ELR (cell line): Measurements from ENCODE around the gene PRR16.

ENCODE experiments used
- DNase-seq: peaks from one replicate; pipeline ENCODE4 v3.0.0-alpha.2; 2015; ENCODE audit warnings: low read depth

Gene PRR16

DNA sequence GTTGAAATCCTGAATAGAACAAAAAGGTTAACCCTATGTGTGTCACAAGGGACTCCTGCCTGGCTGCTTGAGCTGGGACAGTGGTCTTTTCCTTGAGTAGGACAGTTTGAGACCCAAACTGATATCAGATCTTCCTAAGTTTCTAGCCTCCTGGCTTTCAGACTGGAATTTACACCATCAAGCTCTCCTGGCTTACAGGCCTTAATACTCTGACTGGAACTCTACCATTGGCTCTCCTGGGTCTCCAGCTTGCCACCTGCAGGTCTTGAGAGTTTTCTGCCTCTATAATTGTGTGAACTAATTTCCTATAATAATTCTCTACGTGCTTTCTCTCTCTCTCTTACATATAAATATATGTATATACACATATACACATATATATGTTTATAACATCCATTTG lies 112.5 kb downstream of the PRR16 start:
- no peak for DNase-seq

DNA sequence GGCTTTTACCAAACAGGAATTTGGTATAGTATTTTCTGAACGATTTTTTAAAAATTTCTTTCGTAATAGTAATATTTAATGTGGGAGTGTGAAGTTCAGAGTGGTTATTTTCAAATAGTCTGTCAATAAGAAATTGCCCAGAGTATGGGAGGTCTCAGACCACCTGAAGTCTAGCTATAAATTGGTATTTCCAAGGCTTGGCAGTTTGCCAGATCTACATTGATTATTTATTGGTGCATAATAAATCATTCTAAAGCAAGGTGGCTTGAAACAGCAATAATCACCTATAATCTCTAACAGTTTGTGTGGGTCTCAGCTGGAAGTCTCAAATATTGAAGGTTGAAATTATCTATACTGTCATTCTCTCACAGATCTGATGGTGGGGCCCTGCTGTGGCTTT lies 118.5 kb downstream of the PRR16 start:
- no peak for DNase-seq

DNA sequence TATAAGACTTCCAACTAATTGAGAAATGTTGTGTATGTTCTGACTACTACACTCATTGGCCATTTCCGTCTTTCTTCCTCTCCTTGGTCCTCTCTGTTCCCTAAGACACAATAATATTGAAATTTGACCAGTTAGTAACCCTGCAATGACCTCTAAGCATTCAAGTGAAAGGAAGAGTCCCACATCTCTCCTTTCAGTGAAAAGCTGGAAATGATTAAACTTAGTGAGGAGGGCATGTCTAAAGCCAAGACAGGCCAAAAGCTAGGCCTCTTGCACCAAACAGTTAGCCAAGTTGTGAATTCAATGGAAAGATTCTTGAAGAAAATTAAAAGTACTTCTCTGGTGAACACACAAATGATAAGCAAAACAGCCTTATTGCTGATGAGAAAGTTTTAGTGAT lies 122.5 kb downstream of the PRR16 start:
- no peak for DNase-seq

DNA sequence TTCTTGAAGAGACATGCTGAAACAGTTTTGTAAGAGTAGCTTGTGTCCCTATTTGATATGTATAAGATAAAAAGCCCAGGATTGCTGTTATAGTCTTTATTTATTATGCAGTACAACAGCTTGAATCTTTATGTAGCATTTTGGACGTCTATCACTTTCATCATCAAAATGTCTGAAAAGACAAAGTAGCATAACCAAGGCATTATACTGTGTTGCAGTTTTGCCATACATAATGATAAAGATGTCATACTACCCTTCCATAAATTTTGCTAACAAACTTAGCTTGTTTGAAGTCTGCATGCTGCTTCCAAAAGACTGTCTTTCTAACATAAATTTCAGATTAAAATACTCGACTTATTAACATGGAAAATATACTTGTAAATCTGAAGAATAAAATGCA lies 127.8 kb downstream of the PRR16 start:
- DNase-seq, result no peak

DNA sequence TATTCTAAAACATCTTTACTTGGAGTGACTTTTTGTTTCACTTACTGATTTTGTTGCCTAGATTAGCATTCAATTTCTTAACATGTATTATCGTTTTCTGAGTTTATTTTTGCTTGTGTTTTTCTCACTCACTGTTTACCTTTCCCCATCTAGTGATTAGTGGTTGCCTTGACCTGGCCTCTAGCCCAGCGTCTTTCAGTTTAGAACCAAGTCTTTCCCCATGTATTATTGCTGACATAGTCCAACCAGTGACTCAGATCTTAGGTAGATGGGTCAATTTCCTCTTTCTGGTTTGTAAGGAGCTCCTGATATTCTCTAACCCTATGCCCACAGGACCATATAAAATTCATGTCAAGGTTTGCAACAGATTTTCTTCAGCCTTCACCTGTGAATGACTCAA lies 135.5 kb downstream of the PRR16 start:
- peak; percentile 84 for DNase-seq

DNA sequence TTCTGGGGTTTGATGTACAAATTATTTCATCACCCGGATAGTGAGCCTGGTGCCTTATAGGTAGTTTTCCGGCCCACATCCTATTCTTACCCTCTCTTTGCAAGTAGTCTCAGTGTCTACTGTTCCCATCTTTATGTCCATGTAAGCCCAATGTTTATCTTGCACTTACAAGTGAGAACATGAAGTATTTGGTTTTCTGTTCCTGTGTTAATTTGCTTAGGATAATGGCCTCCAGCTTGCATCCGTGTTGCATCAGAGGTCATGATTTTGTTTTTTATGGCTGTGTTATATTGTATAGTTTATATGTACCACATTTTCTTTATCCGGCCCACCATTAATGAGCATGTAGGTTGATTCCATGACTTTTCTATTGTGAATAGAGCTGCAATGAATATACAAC lies 136.5 kb downstream of the PRR16 start:
- no peak for DNase-seq

DNA sequence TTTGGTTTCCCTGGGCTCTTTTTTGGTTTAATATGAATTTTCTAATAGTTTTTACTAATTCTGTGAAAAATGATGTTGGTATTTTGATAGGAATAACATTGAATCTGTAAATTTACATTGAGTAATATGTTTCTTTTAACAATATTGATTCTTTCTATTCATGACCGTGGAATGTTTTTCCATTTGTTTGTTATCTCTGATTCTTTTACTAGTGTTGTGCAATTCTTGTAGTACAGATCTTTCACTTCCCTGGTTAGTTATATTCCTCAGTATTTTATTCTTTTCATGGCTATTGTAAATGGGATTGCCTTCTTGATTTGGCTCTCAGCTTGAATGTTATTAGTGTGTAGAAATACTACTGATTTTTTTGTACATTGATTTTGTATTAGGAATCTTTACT lies 137.9 kb downstream of the PRR16 start:
- DNase-seq, result no peak

DNA sequence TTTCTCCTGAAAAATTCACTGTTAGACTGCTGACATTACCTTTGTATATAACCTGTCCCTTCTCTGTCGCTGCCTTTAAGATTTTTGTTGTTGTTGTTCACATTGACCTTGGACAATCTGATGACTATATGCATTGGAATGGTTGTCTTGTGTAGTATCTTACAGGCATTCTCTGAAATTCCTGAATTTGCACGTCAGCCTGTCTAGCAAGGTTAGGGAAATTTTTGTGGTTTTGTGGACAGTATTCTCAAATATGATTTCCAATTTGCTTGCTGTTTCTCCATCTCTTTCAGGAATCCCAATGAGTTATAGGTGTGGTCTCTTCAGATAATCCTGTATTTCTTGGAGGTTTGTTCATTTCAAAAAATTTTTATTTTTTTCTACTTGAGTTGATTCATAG lies 140.8 kb downstream of the PRR16 start:
- DNase-seq, result peak; percentile 98

DNA sequence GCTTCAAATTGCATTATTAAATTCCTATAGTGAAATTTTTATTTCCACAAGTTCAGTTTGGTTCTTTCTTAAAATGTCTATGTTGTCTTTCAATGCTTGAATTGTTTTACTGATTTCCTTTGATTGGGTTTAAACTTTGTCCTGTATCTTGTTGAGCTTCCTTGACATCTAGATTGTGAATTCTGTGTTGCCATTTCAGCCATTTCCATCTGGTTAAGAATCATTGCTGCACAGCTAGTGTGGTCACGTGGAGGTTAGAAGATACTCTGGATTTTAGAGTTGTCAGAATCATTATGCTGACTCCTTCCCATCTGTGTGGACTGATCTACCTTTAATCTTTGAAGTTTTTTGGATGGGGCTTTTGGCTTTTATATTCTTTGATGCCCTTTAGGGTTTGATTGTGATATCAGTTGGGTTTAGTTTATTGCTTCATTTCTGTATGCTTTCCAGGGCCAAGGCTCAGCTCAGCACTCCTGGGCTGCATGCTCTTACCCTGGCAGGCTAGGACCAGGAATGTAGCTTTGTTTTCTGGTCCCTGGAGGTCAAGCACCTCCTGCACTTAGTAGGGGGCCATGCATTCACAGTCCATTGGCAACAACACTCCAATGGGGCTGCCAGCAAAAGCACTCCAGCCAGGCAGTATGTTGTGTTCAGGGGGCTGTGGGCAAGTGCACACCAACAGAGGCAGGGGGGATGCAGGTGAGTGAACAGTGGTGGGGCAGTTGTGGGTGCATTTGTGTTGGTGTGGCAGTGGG lies 141.4 kb downstream of the PRR16 start:
- peak; percentile 44 for DNase-seq

DNA sequence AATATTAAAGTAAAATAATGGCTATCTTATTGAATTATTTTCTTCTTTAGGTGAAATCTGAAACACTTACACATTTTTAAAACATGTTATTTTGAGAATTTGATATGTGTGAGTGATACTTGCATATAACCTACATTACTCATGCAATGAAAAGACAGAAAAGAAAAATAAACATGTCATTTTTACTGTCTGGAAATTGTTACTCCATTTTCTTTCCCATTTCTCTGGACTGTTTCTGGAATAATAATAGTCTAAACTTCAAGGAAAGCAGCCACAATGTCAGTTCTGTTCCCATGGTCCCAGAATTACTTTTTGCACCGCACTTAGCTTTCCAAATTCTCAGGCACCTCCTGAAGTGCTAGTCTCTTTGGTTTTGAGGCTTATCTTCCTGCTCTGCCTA lies 145.5 kb downstream of the PRR16 start:
- DNase-seq, result peak; percentile 51

DNA sequence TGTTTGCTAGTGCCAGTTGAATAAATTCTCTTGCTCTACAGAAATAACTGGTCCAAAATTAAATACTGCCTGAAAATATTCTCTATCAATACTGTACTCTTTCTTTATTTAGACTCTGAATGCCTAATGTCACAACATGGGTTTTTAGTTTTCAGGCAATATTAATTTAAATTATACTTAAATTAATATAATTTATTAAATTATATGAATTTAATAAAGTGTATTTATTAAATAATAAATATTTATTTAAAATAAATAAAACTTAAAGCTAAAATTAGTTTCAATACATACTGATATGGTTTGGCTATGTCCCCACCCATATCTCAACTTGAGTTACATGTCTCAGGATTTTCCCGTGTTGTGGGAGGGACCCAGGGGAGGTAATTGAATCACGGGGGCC lies 146.0 kb downstream of the PRR16 start:
- no peak for DNase-seq

DNA sequence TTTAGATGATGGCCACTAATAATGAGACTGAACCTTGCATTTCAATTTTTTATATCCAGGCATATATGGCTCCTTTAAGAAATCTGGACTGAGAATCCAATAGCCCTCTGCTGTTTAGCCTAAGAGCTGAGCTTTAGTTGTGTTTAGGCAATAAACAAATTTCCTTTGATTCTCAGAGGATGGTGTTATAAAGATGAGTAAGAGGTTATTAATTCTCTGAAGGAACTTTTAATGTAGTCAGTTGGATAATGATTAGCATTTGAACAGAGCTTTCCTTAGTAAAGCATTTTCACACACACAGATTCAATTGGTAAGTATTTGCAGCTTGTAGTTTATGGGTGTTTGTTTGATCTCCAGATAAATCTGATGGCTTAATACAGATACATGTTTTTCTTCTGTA lies 149.6 kb downstream of the PRR16 start:
- peak; percentile 44 for DNase-seq

DNA sequence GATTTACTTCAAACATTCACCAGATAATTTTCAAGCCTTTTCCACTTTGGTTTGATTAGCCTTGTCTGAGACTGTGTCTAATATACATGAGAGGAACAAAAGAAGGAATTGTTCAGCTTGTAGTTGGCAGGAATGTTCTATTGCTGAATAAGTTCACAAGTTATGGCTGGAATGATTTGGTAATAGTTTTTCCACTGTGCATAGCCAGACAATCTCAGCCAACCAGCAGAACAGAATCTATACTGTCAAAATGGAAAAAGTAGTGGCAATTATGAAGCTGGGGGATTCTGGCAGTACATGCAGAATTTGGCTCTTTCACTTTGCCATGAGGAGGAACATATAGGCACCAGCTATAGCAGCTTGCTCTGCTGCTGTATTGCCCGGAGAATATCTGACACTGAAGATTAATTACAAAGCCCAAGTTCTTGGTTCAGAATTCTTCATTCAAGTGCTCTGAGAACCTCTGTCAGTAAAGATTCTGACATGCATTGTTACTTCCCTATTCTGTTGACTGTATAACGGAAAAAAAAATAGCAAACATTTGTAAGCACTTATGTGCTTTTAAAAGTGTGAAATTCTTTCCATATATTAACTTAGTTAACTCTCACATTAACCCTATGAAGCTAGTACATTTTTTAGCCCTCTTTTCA lies 150.6 kb downstream of the PRR16 start:
- DNase-seq, result peak; percentile 48

DNA sequence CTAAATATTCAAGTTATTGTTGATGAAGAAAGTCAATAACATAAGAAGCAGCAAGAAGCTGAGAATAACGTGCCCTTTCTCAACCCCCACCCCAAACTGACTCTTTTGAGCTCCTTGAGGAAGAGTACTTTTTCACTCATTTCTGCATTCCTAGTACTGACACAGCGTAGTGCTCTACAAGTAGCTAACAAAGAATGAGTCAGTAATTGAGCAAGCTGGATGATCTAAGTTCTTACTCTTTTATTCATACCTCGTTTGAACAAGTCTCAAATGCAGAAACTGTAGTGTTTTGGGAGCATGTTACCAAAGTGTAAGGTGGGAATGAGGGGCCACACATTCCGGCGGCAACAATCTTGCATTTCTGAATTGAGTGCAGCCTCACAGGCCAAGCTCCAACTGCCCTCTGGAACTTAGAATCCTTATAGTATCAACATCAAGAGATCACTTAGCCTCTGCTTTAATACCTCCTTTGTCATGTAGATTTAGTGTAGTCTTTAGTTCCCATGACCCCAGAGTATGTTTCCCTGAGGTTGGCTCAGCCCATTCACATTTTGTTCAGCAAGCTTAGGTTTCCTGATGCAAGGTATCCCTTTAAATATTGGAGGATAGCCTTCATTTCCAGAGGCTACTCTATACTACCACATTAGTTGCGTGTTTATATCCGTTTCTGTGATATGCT lies 152.0 kb downstream of the PRR16 start:
- peak; percentile 92 for DNase-seq

DNA sequence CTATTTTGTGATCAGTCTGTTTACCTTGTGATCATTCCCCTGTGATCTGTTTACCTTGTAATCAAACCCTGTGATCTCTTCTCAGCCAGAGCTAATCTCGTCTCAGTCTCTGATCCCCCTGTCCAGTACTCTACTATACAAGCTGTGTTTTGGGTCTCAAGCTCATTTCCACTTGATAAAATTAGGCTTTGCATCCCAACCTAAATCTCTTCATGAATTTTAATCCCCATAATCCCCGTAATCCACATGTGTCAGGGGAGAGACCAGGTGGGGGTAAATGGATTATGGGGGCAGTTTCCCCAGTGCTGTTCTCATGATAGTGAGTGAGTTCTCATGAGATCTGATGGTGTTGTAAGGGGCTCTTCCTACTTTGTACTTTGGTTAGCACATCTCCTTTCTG lies 157.2 kb downstream of the PRR16 start:
- DNase-seq, result no peak

DNA sequence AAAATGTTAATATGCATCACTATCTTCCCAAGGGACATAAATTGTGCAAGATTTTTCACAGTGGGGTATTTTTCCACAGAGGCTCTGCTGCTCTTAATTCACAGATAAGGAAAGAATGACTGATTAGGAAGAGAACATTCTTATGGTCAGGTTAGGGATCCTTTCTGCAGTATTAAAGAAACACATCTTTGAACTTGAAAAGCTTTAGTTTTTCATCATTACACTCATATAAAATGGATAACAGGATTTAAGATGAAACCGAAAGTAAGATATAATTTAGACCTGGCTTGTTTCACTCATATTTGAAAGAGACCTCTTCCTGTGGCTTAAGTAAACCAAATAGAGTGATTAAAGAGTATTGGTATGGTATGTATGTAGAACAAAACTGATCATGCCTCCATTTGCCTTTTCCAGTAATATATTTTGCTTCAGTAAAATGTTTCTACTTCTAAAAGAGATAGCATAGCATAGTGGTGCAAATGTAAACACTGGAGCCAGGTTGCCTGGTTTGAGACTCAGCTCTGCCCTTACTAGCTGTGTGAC lies 160.0 kb downstream of the PRR16 start:
- peak; percentile 71 for DNase-seq

DNA sequence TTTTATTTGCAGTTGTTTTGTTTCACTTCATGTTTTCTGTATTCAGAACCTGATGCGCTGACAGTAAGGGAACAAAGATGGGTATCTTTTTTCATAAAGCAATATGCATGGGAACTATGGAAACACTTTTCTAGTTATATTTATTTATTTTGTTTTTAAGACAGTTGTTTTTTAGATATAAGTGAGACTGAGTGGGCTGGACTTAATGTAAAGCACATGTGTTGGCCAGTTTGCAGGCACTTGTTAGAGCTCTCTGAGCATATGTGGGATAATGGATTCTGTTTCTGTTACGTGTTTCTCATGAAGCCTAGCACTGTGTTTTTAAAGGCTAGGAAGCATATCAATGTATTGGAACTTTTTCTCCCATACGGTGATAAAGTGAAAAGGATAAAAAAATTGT lies 164.1 kb downstream of the PRR16 start:
- DNase-seq, result no peak

DNA sequence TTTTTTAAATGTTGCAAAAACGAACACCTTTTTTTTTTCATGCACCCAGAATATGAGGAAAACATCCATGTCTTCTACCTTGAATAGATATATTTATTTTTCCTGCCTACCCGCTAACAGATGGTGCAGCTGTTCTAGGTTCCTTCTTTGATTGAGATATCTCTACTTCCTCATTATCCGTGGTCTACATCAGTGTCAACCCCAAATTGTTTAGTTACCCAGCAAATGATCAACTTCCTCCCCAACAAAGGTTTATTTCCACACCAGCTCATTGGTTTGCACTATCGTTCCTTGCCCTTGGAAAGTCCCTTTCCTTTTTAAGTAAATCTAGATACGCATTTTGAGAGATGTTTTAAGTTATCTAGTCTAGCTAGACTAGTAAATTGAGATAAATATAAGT lies 166.4 kb downstream of the PRR16 start:
- no peak for DNase-seq

DNA sequence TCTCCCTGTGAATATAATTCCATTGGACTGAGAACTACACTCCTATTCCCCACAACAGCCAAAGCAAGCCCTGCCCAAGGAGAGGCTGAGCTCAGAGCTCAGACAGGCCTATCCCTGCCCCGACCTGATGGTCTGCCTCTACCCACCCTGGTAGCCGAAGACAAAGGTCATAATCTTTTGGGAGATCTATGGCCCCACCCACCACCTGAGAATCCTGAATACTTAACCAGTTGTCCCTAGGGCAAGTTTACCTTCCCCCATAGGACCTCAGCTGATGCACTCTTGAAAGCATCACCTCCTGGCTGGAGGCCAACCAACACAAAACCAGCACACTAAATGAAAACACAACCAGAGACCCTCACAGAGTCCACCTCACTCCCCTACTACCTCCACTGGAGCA lies 167.5 kb downstream of the PRR16 start:
- no peak for DNase-seq

DNA sequence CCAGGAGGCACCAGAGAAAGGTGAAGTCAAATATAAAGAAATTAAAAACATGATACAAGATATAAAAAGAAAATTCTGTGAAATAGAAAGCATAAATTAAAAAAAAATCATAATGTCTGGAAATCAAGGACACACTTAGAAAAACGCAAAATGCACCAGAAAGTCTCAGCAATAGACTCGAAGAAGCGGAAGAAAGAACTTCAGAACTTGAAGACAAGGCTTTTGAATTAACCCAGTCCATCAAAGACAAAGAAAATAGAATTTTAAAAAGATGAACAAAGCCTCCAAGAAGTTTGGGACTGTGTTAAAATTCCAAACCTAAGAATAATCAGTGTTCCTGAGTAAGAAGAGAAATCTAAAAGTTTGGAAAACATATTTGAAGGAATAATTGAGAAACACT lies 168.3 kb downstream of the PRR16 start:
- DNase-seq, result no peak

DNA sequence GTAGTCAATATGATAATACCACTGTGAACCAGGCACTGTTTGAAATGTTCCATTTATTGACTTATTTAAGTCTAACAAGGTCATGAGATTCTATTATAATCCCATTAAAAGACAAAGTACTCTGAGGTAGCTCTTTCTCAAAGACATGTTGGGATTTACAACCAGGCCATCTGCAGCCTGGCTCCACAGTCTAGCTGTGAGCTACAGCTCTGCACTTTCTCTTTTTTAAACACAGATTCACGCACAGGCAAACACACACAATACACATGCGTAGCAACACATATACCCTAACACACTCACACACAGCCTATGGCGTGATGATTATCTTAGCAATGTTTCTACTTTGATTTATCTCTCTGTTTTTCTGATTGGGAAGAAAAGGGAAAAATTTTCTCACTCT lies 174.3 kb downstream of the PRR16 start:
- no peak for DNase-seq

DNA sequence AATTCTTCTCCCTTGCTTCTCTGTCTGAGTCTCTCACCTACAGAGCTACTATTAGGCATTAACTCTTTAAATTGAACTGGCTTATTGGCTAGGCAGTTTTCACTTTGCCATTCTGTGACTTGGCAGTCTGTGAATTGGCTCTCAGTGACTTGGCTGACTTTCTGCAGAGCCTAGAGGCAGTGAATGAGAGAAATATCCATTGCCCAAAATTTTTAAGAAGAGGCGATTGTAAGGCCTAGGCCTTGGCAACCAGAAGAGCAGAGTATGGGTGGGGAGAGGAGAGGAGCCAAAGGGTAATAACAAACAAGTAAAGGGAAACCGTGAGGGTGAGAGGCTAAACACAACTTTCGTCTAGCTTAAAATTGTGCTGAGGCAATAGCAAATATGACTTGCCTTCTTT lies 176.7 kb downstream of the PRR16 start:
- no peak for DNase-seq

DNA sequence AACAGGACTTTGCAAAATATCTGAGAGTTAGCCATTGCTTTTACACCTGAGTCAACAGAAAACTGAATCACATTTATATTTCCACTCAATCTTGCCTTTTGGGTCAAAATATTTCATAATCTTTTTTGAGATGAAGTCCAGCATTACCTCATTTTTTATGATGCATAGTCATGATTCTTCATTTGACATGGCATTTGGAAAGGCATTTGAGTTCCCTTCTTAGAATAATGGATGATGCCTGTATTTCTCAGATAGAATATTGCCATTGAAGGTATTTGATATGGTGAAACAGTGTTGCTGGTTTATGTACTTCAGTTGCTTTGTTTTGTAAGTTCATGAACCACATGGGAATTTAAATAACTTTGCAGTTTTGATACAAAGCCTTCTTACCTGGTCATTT lies 180.4 kb downstream of the PRR16 start:
- DNase-seq, result no peak
